Hypothalamus (tissue), 51 donors: Measurements from ENCODE around the gene ZNF792.
"Not testable (repeated sequence)": the region's sequence is repeated elsewhere in the genome, so short reads cannot be mapped to it uniquely, and the experiment has no call there.

ENCODE experiments used
- DNase-seq, 51 donors: peaks; one replicate each; lab custom pipeline; 2025; lab: John Stamatoyannopoulos, UW

Gene ZNF792

DNA sequence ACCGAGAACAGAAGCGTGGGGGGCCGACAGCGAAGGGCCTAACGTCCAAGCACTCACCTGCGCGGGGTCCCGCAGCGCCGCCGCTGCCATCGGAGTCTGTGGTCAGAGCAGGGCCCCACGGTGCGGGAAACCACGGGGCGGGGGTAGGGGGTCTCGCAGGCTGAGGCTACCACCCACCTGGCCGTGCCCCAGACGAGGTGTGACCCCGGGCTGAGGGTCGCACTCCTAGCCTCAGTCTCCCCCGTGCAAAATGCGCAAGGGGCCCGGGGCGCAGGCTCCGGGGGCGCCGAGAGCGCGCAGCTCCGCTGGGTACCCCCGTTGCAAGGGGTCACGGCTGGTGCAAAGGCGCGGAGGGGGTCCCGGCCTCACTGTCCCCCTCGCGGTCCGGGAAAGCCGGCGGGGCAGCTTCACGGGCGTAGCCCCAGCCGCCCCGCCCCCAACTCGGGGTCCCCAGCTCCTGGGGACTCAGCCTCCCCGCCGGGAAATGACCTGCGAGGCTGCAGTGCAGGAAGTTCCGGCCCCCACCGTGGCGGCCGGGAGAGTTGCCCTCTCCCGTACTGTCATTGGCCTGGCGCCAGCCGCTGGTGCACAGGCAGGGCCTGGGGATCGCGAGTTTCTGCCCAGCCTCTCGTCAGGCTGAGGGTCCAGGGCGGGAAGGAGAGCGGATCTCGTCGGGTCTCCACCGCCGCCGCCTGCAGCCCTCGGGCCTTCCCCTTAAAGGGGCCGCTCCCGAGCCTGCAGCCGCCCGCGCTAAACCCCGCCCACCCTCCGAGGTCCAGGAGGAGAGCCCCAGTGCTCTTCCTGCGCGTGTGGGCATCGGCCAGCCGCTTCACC, at the start of gene ZNF792:
Gene ZNF792 (minus strand): TSS at position 657 of the 834 bp plus-strand sequence. CDS start 567 bp downstream, at position 90.
- DNase-seq = peak in 39 of 51 donors; percentile 8 to 65 (median 34)

DNA sequence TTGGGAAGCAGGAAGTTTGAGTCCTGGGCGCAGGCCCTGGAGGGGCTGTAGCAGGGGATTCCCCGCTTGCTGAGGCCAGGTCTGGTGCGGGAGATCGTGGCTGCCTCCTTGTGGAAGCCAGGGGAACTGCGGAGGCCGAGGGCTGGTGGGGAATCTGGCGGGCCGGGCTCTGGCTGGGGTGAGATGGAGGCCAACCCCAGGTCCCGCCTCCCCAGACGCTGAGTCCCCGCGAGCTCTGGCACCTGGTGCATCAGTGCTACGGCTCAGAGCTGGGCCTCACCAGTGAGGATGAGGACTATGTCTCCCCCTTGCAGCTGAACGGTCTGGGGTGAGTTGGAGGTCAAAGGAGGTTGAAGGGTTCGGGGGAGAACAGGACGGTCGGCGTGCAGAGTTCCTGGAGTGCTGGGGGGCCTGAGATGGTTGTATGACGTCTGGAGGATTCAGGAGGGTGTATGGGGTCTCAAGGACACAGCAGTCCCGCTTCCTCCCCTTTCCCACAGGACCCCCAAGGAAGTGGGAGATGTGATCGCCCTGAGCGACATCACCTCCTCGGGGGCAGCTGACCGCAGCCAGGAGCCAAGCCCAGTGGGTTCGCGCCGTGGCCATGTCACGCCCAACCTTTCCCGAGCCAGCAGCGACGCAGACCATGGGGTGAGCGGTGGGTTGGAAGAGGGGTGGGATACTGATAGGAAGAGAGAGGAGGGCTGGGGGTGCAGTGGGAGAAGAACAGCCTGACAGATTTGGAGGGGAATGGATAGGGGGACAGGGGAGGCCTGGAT, 49.2 kb upstream of the ZNF792 start:
- peak in 32 of 51 donors; percentile 10 to 69 (median 28) for DNase-seq

DNA sequence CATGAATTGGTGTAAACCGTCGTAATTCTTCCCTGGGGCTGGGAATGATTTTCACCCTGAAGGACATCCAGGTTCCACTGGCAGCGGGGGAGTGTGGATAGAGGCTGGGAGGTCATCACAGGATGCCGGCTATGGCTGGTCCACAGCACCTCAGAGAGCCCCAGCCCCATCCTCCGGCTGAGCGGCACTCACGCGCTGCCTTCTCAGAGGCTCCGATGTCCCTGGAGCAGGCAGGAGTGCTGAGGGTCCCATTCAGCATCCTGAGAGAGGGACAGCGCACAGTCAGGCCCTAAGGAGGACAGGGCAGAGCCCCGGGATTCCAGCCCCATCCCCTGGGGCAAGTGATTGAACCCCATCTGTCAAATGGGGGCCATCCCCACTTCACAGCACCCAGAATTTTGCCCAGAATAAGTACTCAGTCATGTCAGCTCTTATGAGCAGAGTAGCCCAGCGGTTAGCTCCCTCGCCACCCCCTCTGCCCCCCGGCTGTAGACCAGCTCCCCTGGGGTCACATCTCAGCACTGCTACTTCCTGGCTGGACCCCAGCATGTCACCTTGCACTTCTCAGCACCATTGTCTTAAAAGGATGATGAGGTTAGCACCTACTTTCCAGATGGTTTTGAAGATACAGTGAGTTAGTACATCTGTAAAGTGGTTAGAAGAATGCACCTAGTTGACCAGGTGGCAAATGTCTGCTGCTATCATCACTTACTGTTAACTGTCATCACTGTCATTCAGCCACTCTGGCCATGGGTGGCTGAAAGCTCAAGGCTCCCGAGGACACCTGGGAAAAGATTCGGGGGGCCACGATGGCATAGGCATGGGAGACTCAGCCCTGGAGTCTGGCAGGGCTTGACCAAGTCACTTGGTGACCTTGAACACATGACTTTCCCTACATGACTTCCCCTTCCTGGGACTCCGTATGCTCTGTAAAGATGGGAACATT, 48.0 kb upstream of the ZNF792 start:
- DNase-seq = no peak

DNA sequence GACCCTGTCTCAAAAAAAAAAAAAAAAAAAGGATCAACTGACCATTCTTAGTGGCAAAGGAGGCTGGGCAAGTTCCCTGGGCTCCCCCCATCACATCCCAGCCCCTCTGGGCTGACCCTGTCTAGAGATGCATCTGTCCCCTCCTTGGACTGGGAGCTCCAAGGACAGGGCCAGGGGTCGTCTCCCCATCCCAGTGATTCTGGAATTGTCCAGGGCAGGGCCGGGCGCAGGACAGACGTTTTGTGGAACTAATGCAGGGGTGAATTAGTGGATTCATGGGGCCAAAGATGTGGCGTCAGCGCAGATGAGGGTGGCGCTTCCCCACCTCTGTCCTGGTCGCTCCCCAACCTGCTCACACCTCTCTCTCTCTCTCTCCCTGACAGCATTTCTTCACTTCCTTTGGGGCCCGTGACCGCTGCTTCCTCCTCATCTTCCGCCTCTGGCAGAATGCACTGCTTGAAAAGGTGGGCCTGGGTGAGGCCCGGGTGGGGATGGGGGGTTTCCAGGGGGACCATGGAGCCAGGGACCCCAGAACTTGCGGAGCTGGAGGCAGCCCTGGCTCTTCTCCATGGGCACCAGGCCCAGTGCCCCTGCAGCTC, 47.2 kb upstream of the ZNF792 start:
- DNase-seq = no peak

DNA sequence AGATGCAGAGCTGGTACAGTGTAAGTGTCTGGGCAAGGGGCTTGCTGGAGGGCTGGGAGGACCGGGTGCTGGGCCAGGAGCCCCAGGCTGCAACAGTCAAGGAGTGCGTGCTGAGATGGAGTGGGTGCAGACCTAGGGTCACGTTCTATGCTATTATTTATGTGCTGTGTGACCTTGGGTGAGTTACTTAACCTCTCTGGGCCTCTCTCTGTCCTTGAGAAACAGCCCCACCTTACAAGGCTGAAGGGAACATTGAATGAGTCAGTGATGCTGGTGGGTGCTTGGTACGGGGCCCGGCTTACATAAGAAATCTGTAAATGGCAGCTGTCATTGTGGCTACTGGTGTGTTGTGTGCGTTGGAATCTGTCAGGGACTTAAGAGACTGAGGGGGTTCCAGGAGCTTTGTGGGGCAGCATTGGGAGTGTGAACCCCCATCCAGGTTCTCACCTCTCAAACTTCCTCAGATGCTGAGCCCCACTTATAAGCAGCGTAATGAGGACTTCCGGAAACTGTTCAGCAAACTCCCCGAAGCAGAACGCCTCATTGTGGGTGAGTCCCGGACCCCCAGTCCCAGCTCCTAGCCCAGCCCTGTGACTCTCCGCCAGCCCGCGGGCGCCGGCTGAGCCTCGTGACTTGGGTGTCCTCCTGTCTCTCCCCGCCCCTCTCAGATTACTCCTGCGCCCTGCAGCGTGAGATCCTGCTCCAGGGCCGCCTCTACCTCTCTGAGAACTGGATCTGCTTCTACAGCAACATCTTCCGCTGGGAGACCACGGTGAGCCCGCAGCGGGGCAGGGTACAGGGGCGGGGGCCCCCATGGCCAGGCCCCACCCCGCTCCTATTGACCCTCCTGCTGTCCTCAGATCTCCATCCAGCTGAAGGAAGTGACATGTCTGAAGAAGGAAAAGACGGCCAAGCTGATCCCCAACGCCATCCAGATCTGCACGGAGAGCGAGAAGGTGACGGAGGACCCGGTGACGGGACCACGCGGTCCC, 45.7 kb upstream of the ZNF792 start:
- DNase-seq = no peak

DNA sequence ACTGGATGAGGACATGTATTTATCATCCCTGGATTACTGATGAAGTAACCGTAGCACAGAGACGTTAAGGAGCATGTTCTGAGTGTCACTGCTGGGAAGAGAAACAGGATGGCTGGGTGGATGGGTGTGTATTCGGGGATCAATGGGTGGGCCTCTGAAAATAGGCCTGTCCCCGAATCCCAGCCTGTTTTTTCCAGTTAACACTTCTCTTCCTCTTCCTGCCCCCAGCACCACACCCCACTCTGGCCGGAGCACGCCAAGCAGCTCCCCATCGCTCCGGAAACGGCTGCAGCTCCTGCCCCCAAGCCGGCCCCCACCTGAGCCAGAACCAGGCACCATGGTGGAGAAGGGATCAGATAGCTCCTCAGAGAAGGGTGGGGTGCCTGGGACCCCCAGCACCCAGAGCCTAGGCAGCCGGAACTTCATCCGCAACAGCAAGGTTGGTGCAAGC, 44.9 kb upstream of the ZNF792 start:
- no peak for DNase-seq

DNA sequence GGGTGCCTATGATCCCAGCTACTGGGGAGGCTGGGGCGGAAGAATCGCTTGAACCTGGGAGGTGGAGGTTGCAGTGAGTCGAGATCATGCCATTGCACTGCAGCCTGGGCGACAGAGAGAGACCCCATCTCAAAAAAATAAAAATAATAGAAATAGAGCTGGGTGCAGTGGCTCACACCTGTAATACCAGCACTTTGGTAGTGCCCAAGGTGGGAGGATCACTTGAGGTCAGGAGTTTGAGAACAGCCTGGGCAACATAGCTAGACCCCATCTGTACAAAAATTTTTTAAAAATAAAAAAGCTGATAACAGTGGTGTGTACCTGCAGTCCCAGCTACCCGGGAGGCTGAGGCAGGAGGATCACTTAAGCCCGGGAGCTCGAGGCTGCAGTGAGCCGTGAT, 43.4 kb upstream of the ZNF792 start:
- not testable (repeated sequence) for DNase-seq

DNA sequence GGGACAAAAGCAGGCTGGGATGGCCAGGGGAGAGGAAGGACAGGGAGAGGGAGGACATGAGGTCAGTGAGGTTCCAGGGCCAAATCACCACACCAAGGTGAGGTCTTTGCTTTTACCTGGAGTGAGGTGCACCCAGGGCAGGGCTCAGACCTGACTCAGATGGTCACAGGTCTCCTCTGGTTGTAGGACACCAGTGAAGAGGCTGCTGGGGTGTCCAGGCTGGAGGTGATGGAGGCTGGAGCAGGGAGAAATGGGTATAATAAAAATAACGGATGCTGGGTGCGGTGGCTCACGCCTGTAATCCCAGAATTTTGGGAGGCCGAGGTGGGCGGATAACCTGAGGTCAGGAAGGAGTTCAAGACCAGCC, 43.0 kb upstream of the ZNF792 start:
- no peak for DNase-seq

DNA sequence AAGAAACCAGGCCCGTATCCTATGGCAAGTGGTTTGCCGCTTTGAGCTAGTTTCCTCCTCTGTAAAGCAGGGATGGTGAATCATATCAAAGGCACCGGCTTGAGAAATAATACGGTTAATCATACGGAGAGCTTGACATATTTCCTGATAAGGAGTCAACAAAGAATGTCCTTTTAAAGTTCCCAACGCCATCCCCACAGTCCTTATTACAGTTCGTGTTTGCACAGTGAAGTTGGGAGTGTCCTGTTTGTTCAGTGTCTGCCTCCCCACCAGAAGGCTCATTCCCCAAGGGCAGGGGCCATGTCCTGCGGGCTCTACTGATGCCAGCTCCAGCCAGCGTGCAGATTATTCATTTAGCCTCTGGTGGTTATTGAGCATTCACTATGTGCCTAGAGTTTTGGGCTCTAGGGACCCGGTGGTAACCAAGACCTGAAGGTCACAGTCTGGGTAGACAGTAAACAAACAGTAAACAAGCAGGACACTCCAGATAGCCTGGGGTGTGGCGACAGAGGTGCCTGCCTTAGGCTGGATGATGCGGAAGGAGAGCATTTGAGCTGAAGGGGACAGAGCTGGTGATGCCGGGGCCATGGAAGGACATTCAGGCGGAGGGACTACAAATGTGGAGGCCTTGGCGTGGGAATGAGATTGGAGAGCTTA, 42.4 kb upstream of the ZNF792 start:
- no peak for DNase-seq

DNA sequence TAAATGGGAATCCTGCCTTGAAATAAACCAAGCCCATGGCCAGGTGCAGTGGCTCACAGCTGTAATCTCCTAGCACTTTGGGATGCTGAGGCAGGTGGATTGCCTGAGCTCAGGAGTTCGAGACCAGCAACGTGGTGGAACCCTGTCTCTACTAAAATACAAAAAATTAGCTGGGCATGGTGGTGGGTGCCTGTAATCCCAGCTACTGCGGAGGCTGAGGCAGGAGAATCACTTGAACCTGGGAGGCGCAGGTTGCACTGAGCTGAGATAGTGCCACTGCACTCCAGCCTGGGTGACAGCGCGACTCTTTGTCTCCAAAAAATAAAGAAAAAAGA, 41.9 kb upstream of the ZNF792 start:
- not testable (repeated sequence) for DNase-seq

DNA sequence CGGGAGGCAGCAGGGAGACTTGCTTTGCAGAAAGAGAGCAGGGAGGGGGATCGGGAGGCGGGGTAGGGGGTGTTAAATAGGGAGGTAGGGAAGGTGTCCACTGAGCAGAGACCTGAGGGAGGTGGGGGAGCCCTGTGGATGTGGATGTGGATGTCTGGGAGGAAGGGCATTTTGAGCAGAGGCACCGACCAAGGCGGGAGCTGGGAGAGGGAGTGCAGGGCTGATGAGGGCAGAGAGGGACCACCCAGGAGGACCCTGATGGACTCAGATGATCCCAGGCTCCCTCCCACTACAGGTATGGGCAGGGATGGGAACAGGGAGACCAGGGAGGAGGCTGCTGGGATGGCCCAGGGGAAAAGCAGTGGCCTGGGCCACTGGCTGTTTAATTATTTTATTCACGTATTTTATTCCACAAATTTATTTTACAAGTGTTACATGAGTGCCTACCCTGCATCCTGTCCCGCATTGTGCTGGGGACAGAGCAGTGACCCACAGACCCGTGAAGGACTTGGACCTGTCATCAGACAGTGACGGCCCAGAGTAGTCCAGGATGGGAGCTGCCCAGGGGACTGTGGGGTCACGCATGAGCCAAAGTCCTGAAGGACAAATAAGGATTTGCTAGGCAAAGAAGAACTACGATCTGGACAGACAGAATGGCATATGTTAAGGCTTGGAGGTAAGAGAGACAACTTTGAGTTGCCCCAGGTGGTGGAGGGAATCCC, 41.4 kb upstream of the ZNF792 start:
- DNase-seq = no peak

DNA sequence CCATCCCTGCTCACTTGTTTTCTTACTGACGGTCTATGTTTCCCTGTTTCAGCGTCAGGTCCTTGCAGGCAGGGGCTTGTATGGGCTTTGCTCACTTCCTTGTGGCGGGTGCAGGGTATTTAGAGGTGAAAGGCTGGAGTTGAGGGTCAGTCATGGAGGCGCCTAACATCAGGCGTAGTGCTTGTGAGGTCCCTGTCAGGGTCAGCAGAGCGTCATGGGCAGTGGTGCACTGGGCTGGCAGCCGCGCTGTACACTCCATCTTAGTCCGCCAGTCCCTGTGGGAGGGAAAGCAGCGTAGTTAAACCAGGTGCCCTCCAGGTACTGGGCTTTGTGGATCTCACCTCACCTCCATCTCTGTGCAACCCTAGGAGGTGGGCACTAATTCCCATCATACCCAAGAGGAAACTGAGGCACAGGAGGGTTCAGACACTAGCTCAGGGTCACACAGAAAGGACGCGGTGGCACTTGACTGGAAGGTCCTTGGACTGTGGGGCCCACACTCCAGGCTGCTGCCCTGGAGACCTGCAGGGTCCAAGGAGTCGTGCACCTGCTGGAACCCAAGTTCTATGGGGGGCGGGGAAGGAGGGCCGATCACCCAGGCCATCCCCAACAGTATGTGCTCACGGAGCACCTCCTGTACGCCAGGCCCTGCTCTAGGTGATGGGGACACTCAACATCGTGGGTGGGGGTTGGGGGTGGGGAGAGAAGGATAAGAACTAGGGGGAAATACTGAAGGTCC, 40.7 kb upstream of the ZNF792 start:
- DNase-seq = no peak

DNA sequence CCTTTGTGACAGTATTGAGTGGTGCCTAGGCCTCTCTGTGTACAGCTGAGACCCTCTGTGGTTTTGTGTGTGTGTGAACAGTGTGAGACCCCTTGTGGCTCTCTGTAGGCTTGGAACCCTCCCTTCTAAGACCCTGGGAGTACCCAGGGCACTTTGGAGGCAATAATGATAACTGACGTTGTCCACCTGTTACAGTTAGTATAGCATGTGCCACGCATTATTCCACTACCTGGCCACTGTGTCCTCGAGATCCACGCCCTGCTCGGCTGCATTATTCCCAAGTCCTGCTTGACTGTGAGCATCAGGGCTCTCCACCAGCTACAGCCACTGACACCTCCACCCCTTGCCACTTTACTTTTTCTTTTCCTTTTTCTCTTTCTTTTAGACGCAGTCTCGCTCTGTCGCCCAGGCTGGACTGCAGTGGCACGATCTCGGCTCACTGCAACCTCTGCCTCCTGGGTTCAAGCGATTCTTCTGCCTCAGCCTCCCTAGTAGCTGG, 38.1 kb upstream of the ZNF792 start:
- no peak for DNase-seq

DNA sequence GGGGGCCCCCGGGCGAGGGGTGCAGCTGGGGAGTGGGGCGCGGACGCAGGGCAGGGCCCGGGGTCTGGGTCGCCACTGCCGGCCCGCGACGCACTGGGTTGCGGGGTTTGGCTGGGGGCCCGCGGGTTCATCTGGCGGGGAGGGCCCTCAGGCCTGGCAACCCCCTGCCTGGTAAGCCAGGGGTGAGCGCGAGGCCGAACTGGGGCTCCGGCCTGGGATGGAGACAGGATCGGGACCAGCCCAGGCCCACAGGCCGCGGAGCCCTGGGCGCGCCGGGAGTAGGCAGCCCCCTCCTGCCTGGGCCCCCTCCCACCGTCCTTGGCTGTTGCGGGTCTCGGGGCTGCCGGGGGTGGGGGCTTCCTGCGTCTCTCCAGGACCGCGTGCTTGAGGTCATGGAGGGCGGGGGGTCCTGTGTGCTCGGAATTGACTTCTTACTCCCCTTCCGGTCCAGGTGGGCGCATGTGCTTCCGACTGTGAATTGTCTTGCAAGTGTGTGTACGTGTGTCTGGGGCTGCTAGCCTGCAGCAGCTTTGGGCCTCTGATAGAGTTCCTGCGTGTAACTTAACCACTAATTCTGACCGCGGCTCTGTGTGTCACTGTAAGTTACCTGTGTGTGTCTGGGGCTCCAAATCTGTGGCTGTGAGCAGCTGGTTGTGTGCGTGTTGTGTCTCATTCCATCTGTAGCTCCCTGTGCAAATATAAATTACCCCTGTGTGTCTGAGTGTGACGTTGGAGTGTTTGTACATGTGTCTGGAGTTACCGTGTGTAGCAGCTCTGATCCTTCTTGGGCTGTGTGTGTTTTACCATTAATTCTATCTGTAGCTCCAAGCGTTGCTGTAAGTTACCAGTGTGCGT, 36.8 kb upstream of the ZNF792 start:
- peak in 9 of 51 donors; percentile 4 to 56 (median 11) for DNase-seq

DNA sequence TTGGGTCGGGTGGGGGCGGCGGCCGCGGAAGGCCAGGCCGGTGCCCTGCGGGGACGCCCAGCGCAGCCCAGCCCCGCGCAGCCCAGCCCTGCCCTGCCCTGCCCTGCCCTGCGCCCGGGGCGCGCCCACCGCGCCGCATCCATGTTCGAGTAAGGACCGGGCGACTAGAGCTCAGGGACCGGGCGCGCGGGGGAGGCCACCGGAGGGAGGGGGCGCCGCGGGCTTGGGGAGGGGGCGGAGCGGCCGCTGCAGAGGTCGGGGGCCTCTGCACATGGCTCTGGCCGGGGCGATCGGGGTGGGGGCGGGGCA, 36.3 kb upstream of the ZNF792 start:
- no peak for DNase-seq
